ENCODE data around the gene UBR3.

- no peak for TF ChIP-seq EP300 (conservative IDR thresholded peaks at IDR 0.05; ENCODE audit: poor library complexity, severe bottlenecking)
- TF ChIP-seq CTCF (IDR thresholded peaks at IDR 0.05; ENCODE audit: poor library complexity, severe bottlenecking): no peak
- no peak for TF ChIP-seq POLR2AphosphoS5 (IDR thresholded peaks at IDR 0.05)
Measured at GRCh38 chr2:169946546-169946945, 119.3 kb downstream of the UBR3 start.
